ENCODE measurements around the gene PRLHR.

DNA sequence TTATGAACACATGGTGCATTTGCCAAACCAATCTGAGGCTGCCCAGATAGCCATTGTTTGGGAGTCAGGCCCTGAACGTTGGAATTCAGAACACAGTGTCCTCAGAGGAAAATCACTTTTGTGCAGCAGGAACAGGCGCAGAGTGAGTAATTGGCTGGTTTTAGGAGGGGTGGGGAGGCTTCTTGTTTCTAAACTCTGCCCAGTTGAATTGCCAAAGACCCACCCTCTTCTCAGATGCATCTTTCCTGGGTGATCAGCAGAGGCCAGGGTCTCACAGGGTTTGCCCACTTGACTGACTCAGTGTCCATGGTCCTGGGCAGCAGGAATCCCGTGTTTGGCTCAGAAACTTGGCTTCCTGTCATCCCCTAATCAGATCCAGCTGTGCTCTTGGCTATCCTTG, 24.3 kb downstream of the PRLHR start:
- TF ChIP-seq ZFP30 (CRISPR knock-in tag; IDR thresholded peaks at IDR 0.05) (no peak), ZC3H10 (CRISPR knock-in tag; IDR thresholded peaks at IDR 0.05) (no peak), ZNF70 (CRISPR knock-in tag; IDR thresholded peaks at IDR 0.05) (no peak), TOX (CRISPR knock-in tag; IDR thresholded peaks at IDR 0.05; ENCODE audit: borderline replicate concordance) (no peak), PATZ1 (CRISPR knock-in tag; IDR thresholded peaks at IDR 0.05; ENCODE audit: borderline replicate concordance) (no peak), ARNTL (CRISPR knock-in tag; IDR thresholded peaks at IDR 0.05; ENCODE audit: borderline replicate concordance, low read depth) (no peak), GLIS3 (CRISPR knock-in tag; IDR thresholded peaks at IDR 0.05) (no peak), PPARA (CRISPR knock-in tag; IDR thresholded peaks at IDR 0.05; ENCODE audit: borderline replicate concordance) (no peak), RARB (CRISPR knock-in tag; IDR thresholded peaks at IDR 0.05) (no peak)
- TF ChIP-seq, protein P1, sequence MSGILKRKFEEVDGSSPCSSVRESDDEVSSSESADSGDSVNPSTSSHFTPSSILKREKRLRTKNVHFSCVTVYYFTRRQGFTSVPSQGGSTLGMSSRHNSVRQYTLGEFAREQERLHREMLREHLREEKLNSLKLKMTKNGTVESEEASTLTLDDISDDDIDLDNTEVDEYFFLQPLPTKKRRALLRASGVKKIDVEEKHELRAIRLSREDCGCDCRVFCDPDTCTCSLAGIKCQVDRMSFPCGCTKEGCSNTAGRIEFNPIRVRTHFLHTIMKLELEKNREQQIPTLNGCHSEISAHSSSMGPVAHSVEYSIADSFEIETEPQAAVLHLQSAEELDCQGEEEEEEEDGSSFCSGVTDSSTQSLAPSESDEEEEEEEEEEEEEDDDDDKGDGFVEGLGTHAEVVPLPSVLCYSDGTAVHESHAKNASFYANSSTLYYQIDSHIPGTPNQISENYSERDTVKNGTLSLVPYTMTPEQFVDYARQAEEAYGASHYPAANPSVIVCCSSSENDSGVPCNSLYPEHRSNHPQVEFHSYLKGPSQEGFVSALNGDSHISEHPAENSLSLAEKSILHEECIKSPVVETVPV (CRISPR knock-in tag; IDR thresholded peaks at IDR 0.05), result no peak
